GM12874 (cell line): ENCODE measurements around the gene BPTF.

Experiments used
- CTCF ChIP-seq: IDR thresholded peaks from 2 replicates; pipeline ENCODE4 v1.5.1; 2011; ENCODE audit warnings: low read depth, mild to moderate bottlenecking, control low read depth, low read length, moderate library complexity; ENCODE audit not compliant: insufficient read depth

The BPTF gene

GRCh38 chr17:67990909-67991308 lies 165.6 kb downstream of the BPTF start:
- TF ChIP-seq CTCF, result no peak

DNA sequence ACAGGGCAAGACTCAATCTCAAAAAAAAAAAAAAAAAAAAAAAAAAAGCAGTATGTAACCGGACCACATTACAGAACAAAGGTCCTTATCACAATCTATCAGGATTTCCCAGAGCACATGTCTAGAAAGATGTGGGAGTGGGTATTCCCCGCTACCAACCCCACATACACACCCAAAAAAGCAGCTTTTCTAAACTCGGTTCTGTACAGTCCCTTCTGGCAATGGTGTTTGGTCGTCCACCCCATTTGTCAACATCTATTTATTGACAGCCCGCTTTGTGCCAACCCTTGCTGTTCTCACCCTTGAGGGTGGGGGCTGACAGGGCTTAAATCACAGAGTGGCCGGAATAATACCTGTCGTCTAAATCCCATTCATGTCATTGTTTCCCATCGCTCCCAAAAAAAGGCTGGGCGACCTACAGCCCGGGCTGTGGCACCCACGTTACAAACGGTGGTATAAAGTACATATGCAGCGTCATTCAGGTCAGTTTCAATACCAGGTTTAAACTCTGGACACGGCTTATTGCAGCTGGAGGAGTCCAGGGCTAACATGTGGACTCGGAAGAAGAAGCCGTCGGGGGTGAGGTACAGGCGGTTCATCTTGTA lies 167.3 kb downstream of the BPTF start:
- no peak for TF ChIP-seq CTCF

DNA sequence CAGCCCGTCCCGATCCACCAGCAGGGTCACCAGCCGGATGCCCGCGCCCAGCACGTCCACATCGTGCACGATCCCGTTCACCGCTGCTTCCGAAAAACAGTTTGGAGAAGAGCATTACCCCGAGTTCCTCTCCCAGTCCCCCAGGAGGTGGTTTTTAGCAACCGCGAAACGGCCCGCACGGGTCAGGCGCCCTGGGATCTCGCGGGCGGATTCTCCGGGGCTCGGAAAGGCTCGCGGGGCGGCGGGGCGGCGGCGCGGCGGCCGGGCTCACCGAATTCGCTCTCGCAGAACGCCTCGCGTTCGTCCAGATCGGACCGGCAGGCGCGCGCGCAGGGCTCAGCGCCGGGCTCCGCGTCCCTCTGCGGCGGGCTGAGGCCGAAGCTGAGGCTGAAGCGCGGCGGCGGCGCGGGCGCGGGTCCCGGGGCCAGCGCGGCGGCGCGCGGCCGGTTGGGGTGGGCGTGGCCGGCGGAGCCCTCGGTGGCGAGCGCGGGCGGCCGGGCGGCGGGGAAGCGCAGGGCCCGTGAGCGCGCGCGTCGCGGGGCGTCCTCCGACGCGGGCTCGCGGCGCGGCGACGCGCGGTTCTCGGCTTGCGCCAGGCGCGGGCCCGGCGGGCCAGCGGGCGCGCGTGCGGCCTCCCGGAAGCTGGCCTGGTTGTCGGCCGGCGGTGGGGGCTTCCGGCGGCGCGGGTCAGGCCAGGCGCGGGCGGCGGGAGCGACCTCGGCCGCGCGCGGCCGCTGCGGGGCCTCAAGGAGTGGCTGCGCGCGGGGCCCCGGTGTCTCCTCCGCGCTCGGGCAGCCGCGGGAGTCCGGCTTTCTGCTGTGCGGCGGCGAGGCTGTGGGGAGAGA lies 168.1 kb downstream of the BPTF start:
- no peak for TF ChIP-seq CTCF

- TF ChIP-seq CTCF, result no peak
Observed at GRCh38 chr17:67993998-67994361, 168.7 kb downstream of the BPTF start.

DNA sequence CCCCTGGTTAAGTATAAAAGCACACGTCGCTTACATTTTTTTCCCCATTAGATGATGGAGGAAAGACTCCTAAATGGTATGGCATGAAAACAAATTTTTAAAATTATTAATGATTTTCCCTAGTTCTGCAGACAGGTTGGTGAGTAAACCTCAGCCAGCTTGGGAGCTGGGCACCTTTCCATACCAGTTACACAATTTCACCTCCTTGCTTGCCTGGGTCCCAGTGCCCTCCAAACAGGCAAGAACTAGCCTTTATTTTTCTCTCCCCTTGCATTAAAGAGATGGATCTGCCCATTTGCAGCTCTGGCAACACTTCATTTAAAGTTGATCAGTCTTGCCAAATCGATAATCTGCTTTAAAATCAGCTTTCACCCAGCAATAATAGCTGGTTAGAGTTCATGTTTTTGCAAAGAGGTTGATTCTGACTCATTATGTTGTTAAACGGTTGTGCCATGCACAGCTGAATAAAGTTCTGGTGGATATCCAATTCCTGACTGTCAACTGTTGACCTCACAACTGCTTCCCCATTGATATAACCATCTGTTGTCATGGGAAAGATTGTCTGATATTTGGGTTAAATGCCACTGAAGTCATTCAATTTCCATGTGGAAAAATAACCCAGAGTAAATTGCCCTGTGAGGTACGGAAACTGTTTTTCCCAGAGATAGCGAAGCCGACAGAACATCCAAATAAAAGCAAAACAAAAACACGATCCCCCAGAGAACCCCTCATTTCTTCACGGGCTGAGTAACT lies 169.7 kb downstream of the BPTF start:
- no peak for TF ChIP-seq CTCF

DNA sequence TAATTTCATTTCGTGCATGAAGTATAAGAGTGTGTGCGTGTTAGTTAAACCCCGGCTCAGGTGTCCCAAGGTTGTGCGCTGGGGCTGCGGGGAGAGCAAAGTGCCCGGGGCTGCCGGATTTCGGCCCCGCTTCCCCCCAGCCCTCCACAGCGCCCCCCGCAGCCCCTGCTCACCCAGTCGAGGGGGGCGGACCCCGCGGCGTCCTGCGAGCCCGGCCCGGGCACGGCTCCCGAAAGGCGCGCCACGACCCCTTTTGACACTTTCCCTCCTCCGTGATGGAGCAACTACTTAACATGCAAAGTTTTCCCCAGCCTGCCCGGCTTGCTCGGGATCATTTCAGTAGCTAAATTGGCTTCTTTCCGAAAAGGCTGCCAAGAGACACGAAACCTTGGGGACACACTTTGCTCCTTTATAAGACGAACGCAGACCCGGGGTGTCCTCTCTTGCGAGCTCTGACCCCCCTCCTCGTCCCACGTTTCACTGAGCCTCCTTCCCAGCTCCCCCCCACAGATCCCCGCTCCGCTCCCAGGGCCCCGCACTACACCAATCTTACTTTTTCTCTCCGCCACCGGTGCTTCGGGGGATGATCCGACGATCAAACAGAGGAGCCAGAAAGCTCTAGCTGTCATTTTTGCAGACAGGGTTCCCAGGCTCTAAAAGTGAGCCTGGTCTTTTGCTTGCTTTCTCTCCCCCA lies 170.4 kb downstream of the BPTF start:
- 0 out of 2 replicates have a peak, but pooled peaks have one; percentile 5 for TF ChIP-seq CTCF
